Glomerular visceral epithelial cell (primary cell): Measurements from ENCODE around the gene SAMD10.
"Not testable (repeated sequence)": the region's sequence is repeated elsewhere in the genome, so short reads cannot be mapped to it uniquely, and the experiment has no call there.

ENCODE experiments used
- DNase-seq: peaks from one replicate; pipeline ENCODE4 v3.0.0-alpha.2; 2016; ENCODE audit errors: extremely low spot score

SAMD10 gene

DNA sequence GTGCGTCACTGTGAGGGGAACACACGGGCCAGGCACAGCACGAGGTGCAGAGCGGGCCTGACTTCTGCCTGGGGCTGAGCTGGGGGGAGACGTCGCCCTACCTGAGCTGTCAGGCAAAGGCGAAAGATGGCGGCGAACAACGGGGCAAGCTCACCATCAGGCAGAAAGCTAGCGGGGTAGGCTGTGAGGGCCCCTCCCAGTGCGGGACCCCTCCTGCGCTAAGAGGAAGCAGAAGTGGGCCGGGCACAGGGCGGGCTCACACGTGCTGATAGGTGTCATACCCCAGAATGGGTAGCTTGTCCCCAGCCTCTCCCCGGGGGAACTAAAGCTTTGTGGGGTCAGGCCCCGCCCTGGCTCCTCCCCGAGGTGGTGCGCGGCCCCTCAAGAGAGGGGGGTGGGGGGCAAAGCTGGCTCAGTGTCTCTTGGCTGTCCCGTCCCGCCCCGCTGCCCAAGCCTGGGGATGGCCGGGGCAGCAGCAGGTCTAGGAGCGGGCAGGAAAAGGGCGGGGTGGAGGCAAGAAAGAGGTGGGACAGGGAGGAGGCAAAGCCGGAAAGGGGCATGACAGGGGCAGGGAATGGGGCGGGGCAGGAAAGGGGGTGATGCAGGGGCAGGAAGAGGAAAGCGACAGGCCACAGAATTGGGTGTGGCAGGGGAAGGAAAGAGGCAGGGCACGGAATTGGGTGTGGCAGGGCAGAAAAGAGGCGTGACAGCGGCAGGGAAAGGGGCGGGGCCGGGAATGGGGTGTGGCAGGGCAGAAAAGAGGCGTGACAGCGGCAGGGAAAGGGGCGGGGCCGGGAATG lies 38.0 kb downstream of the SAMD10 start:
- no peak for DNase-seq

DNA sequence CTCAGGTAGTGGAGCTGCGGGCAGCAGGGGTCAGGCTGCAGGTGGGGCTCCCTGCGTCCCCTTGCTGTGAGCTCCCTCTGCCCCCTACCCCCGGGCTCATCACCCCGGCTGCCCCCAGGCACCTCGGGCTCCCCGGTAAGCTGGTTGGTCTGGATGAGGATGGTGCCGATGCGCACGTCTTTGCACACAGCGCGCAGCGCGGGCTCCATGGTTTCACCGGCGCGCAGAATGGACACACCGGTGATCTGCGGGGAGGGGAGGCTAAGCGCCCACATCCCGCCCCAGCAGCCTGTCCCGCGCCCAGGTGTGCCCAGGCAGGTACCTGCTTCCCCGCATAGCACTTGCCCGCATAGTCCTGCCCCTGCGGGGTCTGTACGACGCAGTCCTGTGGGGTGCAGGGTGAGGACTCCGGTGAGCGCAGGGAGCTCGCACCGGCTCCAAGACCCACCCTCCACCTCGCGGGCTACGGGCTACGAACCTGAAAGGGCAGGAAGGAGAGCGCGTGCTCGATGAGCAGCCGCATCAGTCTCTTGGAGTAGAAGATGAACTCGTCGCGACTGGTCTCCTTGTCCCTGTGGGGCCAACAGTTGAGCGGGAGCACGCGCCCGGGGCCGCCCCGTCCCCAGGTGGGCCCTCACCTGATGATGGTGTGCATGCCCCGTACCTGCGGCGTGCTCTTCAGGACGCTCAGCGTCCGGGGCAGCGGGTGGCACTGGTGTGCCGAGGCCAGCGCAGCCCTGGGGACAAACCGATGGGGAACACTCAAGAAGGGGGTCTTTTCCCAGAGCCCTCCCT lies 38.8 kb downstream of the SAMD10 start:
- DNase-seq: no peak

DNA sequence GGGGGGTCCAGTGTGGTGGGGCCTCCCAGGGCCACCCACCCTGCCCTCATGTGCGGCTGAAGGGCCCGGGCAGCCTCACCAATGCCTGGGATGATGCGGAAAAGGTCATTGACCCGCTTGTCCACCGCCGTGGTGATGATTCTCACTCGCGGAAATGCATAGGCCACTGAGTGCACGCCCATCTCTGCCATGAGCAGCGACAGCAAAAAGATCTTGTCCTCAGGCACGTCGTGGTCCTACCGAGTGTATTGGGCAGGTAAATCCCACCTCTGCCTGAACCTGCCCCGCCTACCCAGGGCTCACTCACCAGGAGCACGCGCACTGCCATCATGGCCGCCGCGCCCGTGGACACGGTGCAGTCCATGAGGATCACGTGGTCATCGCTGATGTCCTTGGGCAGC lies 39.4 kb downstream of the SAMD10 start:
- DNase-seq: no peak

DNA sequence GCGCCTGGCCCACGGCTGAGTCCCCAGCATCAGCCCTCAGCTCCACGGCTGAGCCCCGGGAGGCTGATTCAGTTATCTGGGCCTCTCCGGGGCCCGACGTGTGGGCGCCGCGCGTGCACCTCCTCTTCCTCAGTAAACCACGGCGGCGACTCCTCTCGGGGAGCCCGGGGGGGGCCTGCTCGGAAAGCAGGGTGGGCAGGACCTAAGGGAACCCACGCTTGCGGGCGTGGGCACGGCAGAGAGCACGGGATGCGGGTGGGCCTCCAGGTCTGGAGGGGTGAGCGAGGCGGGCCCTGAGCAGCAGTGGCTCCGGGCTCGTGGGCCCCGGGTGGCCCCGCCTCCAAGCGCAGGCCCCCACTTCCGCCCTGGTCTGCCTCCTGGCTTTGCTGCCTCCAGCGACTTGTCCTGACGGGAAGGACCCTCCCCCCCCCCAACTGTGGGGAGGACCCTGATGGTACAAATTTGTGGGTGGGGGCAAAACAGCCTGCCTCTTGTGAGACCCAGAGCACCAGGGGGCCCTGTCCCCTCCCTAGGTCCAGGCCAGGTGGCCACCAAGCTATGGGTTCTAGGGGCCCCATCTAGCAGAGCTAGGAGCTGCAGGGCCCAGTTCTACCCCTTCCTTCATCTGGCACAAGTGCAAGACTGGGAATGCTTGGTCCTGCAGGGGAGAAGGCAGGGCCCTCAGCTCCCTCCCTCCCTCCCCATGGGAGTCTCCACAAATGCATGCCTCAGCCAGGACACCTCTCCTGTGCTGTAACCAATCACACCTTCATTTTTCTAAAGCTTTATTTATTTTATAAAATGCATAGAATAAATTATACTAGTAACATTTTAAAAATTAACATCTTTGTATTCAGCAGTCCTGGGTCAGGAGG lies 40.1 kb downstream of the SAMD10 start:
- DNase-seq: no peak

DNA sequence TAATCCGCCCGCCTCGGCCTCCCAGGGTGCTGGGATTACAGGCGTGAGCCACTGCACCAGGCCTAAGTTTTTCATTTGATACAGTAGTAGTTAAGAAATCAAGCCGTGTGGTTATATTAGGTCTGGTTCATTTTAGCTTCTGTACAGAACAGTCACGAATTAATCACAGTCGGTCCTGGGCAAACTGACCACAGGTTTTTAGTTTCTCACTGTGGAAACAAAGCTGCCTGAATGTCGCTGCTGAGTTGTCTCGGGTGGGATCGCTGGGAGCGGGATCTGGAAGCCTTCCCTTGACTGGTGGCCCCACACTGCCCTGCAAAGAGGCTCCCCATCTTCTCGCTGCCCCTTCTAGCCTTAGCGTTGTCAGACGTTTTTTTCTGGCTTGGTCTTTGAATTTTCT lies 41.8 kb downstream of the SAMD10 start:
- DNase-seq: no peak

DNA sequence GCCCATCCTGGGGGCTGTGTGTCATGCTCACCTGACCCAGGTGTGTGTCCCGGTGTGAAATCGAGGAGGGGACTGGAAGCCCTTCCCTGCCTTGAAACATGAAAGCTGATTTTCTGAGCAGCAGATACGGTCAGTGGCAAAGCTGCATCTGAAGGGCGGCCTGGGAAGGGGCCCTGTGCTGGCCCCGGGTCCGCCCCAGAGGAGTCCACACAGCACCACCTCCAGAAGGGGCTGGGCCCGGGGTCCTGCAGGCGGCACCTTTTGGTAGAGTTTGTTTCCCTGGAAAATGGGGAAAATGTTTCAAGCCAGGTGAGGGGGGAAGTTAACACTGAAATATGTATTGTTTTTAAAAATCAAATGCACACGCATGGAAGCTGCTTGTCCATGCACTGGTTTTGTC lies 44.0 kb downstream of the SAMD10 start:
- no peak for DNase-seq

DNA sequence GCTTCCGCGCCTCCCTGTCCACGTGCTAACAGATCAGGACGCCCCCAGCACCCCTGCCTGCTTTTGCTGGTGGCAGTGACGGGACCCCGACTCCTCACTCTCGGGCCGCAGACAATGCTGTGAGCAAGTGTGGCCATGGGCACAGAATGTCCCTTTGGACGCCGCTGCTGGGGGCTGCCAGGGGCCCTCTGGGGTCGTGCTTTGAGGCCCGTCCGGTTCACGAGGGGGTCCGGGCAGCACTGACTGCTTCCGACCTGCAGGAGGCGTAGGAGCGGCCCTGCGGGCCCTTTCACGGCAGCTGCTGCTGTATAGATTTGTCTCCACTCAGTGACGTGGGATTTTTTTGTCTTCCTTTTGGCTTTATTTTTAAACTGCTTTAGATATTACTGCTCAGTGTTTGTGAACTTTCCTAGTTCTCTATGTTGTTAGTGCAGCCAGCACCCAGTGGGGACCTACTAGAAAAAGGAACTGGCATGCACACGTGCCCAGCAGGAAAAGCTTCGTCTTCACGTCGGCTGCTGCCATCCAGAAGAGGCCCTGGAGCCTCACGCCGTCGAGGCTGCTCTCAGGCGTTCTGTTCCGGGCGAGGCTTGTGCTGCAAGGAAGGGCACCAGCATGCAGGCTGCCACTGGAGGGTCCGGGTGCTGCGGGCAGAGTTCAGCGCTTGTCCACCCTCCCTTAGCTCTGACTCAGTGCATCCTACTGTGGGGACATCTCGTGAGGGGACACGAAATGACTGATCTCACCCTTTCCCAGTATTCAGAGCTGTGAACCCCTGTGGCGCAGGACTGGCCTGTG lies 45.0 kb downstream of the SAMD10 start:
- no peak for DNase-seq

DNA sequence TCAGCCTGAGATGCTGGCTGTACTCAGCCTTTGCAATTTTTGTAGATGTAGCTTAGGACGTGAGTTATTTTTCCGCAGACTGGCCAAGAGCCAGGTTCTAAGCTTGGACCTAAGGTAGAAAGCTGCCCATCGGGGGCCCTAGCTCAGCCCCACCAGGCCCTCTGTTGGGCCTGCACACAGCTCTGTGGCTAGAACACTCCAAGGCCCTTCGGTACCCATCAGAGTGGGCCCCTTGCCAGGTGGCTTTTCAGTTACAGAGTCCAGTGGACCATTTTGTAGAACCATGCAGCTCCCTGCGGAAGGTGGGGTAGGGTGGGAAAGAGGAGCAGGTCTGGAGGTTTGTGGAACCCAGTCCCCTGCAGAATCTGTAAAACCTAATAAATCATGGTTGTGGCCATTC lies 45.8 kb downstream of the SAMD10 start:
- no peak for DNase-seq

DNA sequence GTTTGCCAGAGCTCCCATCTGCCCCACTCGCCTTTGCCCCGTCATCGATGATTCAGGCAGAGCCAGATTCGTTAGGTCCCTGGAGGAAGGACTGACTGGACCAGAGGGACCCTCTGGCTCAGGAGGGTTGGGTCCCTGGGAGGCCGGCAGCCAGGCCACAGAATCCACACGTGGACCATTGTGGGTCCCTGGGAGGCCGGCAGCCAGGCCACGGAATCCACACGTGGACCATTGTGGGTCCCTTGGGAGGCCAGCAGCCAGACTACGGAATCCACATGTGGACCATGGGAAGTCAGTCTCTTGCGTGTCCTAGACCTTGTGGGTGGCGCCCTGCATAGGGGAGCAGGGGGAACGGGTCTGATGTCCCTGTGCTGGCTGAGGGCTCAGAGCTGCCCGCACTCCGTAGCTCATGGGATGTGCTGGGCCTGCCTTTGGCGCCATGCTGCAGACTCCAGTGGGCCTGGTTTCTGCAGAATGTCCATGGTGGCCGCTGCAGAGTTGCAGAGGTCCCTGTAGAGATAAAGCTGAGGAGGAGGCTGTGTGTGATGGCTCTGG lies 46.8 kb downstream of the SAMD10 start:
- no peak for DNase-seq

DNA sequence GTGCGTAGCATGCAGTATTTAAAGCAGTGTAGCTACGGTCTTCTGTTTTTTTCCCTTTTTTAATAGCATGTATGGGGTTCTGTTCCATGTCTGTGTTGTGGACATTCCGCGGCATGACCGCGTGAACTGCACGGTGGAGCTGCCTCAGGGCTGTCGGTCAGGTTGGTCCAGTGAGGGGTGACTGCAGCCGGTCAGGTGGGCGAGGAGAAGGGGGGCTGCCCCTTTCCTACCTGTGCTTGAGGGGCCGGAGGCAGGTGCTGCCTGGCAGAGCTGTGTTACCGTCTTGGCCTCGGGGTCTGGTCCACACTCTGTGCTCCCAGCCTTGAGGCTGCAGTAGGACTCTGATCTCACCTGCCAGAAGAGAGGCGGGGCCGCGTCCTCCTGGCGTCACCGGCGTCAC lies 47.7 kb downstream of the SAMD10 start:
- DNase-seq: no peak

DNA sequence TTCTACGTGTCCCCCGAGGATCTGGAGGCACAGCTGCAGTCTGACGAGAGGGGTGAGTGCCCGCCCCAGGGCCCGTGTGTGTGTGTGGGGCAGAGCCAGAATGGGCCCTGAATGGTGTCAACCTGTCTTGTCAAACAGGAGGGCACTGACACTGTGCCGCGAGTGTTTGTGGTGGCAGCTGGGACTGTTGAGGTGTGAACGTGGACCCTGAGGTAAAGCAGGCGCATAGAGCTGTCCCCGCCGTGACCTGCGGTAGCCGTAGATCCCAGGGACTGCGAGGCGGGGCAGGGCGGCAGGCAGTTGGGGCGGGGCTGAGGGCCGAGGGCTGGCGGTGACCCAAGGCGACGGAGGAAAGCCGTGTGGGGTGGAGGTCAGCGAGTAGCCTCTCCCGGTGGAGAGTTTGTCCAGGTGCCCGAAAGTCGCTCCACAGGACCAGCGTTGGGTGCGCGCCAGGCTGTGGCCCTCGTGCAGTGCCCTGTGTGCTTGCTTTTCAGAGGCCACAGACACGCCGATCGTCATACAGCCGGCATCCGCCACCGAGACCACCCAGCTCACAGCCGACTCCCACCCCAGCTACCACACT lies 48.4 kb downstream of the SAMD10 start:
- no peak for DNase-seq

DNA sequence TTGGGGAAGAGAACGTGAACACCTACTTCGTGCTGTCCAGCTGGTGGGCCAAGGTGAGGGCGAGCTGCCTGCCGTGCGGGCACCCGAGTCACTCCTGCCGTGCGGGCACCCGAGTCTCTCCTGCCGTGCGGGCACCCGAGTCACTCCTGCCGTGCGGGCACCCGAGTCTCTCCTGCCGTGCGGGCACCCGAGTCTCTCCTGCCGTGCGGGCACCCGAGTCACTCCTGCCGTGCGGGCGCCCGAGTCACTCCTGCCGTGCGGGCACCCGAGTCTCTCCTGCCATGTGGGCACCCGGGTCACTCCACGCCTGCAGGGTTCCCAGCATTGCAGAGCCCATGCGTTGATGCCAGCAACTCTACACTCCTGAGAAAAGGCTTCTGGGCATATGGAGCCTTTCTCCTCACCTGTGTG lies 50.0 kb downstream of the SAMD10 start:
- DNase-seq: not testable (repeated sequence)

DNA sequence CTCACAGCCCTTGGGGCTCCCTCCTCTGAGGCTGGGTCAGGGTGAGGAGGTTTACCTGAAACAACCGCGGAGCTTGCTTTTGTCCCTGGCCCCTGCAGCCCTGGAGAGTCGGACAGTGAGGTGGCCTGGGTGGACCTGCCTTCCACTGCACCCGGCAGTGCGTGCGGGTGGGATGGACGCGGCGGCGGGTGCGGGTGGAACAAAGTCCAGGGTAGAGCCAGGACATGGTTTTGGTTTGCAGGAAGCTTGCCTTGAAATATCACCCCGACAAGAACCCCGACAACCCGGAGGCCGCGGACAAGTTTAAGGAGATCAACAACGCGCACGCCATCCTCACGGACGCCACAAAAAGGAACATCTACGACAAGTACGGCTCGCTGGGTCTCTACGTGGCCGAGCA lies 50.4 kb downstream of the SAMD10 start:
- DNase-seq: no peak

DNA sequence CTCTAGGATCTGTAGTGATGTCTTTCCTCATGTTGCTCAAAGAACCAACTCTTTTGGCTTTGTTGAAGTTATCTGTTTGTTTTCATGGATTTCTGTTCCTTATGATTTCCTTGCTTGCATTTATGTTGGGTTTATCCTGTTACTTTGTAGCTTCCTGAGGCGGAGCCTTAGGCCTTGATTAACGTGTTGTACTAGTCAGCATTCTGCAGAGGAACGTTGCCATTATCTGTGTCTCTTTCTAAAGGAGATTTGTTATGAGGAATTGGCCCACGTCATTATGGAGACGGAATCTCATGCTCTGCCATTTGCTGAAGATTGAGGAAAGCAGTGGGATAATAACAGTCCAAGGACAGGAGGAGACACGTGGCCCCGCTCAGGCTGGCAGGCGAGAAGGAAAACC lies 53.1 kb downstream of the SAMD10 start:
- DNase-seq: no peak

DNA sequence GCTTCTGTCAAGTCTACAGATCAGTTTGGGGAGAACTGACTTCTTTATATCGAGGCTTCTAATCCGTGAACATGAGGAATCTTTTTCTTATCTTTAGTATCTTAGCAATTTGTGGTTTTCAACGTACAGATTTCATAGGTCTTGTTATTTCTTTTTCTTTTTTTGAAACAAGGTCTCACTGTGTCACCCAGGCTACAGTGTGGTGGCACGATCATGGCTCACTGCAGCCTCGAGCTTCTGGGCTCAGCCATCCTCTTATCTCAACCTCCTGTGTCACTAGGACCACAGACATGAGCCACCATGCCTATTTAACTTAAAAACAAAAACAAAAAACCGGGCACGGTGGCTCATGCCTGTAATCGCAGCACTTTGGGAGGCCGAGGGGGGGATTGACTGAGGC lies 55.2 kb downstream of the SAMD10 start:
- DNase-seq: no peak
